DMS 273 (cell line): Measurements from ENCODE around the gene RAC3.

Experiments used
- DNase-seq: peaks from one replicate; lab custom pipeline; 2025; ENCODE audit not compliant: unreplicated experiment; lab: John Stamatoyannopoulos, UW

The RAC3 gene

GRCh38 chr17:82039695-82040299 is 8.3 kb downstream of the RAC3 start:
- no peak for DNase-seq

- DNase-seq: no peak
Observed at GRCh38 chr17:82041144-82041814, 9.8 kb downstream of the RAC3 start.

DNA sequence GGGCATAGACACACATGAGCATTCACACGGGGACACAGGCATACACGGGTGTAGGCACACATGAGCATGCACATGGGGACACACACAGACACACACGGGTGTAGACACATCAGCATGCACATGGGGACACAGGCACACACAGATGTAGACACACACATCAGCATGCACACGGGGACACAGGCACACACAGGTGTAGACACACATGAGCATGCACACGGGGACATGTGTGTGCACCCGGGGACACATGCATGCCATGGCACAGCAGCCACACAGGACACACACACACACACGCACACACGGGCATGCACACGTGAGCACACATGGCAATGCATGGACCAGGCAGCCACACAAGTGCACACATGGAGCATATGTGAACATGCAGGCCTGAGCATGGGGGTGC is 11.2 kb downstream of the RAC3 start:
- no peak for DNase-seq

GRCh38 chr17:82043507-82043906 is 12.0 kb downstream of the RAC3 start:
- DNase-seq: no peak

DNA sequence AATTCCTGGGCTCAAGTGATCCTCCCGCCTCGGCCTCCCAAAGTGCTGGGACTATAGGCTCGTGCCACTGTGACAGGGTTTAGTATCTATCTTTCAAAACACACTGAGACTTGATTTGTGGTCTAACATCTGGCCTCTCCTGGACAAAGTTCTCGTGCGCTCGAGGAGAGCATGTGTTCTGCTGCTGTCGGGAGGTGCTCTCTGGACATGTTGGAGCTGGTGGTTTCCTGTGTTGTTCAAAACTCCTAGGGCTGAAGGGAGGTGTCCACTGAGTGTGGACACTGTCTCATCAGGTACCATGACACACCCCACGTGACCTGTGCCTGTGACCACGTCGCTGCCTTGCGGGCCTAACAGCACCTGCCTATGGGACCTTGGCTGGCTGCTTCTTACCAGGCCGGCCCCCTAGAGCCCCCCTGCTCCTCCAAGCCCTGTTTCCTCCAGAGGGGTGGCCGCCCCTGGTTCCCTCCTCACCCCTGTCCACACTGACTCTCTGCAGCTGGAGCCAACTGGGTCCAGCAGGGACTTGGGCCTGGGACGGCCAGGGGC is 14.5 kb downstream of the RAC3 start:
- DNase-seq: no peak

GRCh38 chr17:82046903-82047302 is 15.4 kb downstream of the RAC3 start:
- DNase-seq: no peak

- DNase-seq: no peak
Observed at GRCh38 chr17:82047379-82047778, 15.9 kb downstream of the RAC3 start.

DNA sequence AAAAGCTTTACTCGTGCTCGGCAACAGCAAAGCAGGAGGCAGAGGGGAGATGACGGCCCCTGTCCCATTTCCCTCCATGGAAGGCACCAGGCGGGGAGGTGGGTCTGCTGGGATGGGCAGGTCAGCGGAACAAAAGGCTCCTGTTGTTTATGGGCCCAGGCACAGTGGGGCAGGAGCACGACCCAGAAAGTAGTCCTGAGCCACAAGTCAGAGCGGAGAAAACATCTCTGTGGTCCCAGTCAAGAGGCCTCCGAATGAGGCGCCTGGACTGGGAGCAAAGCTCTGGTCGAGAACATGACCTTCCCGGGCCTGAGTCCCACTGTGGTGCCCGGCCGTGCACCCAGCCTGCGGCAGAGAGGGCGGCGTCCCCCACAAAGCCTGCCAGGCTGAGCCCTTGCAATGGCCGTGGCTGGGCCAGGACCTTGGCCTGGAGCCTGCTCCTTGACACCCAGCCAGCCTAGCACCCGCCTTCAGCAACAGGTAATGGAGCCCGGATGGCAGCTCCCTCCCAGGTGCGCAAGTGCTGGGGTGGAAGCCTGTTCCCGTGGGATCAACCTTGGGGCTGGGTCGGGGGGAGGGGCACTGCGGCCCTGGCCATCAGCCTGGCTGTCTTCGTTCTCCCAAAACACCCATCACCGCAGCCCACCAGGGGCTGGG is 16.6 kb downstream of the RAC3 start:
- DNase-seq: no peak

- no peak for DNase-seq
Observed at GRCh38 chr17:82048571-82048971, 17.1 kb downstream of the RAC3 start.

- no peak for DNase-seq
Observed at GRCh38 chr17:82049106-82049505, 17.6 kb downstream of the RAC3 start.

DNA sequence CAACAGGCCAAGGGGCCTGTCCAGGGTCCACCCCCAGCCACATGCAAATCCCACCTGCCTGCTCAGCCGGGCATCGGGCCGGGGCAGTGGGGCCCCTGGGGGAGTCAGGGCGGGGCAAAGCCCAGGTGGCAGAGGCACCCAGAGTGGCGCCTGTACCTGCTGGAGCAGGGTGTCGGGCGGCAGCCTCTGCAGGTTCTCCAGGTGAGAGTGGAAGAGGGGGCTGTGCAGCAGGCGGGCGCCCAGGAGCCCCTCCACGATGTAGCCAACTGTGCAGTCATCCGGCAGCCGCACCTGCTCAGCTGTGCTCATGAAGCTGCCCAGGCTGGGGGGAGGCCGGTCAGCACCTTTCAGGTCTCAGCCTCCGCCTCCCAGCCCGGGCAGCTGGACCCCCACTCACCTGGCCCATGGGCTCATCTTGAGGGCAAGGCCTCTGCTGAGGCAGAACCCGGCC is 18.1 kb downstream of the RAC3 start:
- no peak for DNase-seq

DNA sequence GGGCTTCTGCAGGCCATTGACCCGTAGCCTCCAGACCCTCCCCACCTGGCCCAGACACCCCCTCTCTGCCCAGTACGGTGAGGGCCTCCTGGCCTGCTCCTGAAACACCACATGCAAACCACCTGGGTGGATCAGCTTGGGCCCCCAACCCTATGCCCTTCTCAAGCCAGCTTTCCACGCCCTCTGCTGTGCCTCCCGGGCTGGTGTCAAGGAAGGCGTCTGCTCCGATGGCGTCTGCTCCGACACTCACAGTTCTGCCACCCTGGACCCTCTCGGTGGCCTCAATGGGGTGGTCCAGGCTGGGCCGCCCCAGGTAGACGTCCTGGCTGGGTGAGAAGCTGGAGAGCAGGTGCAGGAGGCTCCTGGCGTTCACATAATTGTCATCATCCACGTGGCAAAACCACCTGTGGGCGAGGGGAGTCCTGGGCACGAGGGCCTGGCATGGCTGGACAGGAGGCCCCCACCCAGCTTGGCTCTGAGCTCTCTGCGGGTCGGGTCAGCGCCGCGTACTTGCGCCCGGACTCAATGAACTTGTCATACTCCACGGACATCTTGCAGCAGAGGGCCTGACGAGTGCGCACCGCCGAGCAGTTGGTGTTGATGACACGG is 18.8 kb downstream of the RAC3 start:
- DNase-seq: no peak

GRCh38 chr17:82050761-82051641 is 19.5 kb downstream of the RAC3 start:
- no peak for DNase-seq

DNA sequence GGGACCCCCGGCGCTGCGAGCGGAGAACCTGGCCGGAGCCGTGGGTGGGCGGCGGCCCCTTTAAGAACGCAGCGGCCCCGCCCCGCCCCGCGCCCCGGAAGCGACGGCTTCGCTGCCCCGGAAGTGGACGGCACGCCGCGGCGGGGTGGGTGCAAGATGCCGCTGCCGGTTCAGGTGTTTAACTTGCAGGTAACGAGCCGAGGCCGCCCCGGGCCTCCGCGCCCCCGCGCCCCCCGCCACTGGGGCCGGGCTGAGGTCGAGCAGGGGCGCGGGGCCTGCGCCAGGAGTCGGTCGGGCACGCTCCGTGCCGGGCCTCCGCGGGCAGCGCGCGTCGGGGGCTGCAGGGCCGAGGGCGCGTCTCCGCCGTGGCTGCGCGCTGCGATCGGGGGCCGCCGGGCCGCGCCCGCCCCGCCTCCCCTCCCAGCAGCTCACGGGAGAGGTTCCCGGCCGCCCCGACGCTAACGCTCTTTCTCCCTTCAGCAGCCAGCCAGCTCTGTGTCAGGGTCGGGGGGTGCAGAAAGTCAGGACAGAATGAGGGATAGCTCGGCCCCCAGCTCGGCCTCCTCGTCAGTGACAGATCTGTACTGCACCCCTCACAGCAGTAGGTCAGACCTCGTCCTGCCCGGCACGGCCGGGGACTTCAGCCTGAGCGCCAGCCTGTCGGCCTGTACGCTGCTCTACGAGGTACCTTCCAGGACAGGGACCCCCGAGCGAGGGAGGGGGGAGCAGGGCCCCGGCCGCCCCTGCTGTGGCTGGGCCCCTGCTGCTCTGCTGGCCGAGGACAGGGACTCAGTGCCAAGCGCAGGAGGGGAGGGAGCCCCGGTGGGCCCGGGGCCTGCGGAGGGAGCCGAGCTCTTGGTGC is 20.5 kb downstream of the RAC3 start, which contains the start of the genes GPS1 and RFNG:
TSS of gene GPS1 (plus strand) at position 123 of the 862 bp plus-strand sequence. CDS start at position 157, 34 bp downstream.
TSS of gene RFNG (minus strand) at position 36 of the 862 bp plus-strand sequence. CDS start 45 bp downstream, outside the sequence.
- peak; percentile 83 for DNase-seq

DNA sequence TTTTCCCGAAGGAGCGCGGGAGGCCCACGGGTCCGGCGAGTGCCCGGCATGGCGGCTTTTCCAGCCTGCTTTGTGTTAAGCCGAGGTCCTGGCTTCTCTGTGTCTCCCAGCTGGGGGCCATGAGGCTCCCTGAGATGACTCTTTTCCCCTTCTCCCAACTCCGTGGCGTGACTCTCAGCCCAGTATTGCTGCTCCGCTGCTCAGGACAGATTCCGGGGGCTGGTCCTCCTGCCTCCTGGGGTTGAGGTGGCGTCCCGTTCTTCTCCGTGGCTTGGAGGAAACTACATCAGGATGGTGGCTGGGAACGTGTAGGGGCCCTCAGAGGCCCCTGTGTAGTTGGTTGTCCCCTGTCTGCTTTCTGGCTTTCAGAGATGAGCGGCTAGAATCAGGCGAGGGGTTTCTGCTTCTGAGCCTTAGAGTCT is 21.2 kb downstream of the RAC3 start:
- DNase-seq: no peak

GRCh38 chr17:82053130-82053529 is 21.7 kb downstream of the RAC3 start:
- DNase-seq: no peak

DNA sequence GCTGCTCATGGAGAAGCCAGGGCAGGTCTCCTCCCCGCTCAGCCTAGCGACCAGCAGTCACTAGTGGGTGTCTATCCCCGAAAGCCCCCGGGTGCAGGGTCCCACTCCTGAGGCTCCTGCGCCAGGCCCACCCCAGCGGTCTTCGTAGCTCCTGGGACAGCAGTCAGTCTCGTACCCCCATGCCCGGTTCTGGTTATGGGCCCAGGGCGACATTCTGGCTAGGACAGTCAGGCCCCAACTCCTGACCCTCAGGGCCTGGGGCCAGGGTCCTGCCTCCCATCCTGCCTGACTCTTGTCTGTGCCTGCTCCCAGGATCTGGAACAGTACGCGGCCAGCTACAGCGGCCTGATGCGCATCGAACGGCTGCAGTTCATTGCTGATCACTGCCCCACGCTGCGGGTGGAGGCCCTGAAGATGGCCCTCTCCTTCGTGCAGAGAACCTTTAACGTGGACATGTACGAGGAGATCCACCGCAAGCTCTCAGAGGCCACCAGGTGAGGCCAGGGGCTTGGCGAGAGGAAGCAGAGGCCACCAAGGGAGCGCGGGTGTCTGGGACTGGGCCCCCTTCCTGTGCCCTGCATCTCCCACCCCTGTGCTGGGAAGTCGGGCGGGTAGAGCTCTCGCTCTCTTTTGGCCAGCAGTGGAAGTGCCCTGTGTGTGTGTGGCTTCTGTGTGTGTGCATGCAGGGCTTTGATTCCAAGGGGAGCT is 22.2 kb downstream of the RAC3 start:
- no peak for DNase-seq

DNA sequence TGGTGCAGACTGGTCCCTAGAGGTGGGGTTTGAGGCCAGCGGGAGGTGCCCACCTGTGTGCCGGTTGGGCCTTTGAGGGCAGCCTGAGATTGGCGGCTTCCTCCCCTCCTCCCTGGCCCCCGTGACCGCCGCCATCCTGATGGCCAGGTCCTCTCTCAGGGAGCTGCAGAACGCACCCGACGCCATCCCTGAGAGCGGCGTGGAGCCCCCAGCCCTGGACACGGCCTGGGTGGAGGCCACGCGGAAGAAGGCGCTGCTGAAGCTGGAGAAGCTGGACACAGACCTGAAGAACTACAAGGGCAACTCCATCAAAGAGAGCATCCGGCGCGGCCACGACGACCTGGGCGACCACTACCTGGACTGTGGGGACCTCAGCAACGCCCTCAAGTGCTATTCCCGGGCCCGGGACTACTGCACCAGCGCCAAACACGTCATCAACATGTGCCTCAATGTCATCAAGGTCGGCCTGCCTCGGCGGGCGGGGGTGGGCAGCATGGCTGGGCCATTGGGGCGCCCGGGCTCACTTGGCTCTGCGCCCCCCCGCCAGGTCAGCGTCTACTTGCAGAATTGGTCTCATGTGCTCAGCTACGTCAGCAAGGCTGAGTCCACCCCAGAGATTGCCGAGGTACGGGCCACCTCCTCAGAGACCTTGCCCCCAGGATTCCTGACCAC is 23.0 kb downstream of the RAC3 start:
- DNase-seq: no peak
